SK-N-MC (cell line): ENCODE results near the gene DNAAF8.

Source experiments
- EZH2 ChIP-seq: fragments of 200-600 bp; sonication (generic); IDR thresholded peaks from one replicate; pipeline ENCODE4 v1.6.1; 2017; ENCODE audit warnings: antibody characterized with exemption
- POLR2AphosphoS5 ChIP-seq: IDR thresholded peaks from 2 replicates; pipeline ENCODE4 v1.6.1; 2012; ENCODE audit warnings: mild to moderate bottlenecking, low read depth, low read length, borderline replicate concordance

DNA sequence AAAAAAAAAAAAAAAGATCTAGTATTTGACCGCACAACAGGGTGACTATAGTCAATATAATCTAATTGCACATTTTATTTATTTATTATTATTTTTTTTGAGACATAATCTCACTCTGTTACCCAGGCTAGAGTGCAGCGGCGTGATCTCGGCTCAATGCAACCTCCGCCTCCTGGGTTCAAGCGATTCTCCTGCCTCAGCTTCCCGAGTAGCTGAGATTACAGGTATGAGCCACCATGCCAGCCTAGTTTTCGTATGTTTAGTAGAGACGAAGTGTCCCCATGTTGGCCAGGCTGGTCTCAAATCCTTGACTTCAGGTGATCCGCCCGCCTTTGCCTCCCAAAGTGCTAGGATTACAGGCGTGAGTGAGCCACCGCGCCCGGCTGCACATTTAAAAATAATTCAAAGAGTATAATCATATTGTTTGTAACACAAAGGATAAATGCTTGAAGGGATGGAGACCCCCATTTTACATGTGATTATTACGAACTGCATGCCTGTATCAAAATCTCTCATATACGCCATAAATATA, 1.1 kb upstream of the DNAAF8 start:
- TF ChIP-seq EZH2, result no peak
- no peak for TF ChIP-seq POLR2AphosphoS5
